GM23248 (cell line): ENCODE data around the gene CEP63. TPM values are rescaled to one million over a fixed set of nuclear protein-coding genes. Genes with fewer than 3 reads are reported as not detected.

Experiments used
- DNase-seq: peaks from one replicate; pipeline ENCODE4 v3.0.0-alpha.2; 2015
- H2AFZ ChIP-seq: fragments of 200-600 bp; sonication (generic); 2 replicates; pipeline ENCODE4 v1.6.1; 2016; ENCODE audit warnings: antibody characterized with exemption
- H3F3A ChIP-seq: fragments of 200-600 bp; sonication (generic); 2 replicates; pipeline ENCODE4 v1.6.1; 2016; ENCODE audit warnings: mild to moderate bottlenecking, antibody characterized with exemption, mixed run types; ENCODE audit not compliant: insufficient read depth
- H3K27ac ChIP-seq: fragments of 200-600 bp; sonication (generic); 2 replicates; pipeline ENCODE4 v1.5.1; 2016; ENCODE audit warnings: mild to moderate bottlenecking
- H3K27me3 ChIP-seq: fragments of 200-600 bp; sonication (generic); replicated peaks from 2 replicates; pipeline ENCODE4 v1.6.1; 2016; ENCODE audit warnings: mild to moderate bottlenecking; ENCODE audit not compliant: insufficient read depth
- H3K36me3 ChIP-seq: fragments of 200-600 bp; sonication (generic); 2 replicates; pipeline ENCODE4 v1.6.1; 2016; ENCODE audit warnings: low read depth, mild to moderate bottlenecking
- H3K4me1 ChIP-seq: fragments of 200-600 bp; sonication (generic); 2 replicates; pipeline ENCODE4 v1.6.1; 2016; ENCODE audit warnings: mild to moderate bottlenecking; ENCODE audit not compliant: insufficient read depth
- H3K4me2 ChIP-seq: fragments of 200-600 bp; sonication (generic); one replicate; pipeline ENCODE4 v1.6.1; 2016; ENCODE audit warnings: mild to moderate bottlenecking; ENCODE audit not compliant: unreplicated experiment
- H3K4me3 ChIP-seq: fragments of 200-600 bp; sonication (generic); 2 replicates; pipeline ENCODE4 v1.5.1; 2016; ENCODE audit warnings: mild to moderate bottlenecking
- H3K79me2 ChIP-seq: fragments of 200-600 bp; sonication (generic); 2 replicates; pipeline ENCODE4 v1.6.1; 2016; ENCODE audit warnings: mild to moderate bottlenecking; ENCODE audit not compliant: insufficient read depth
- H3K9ac ChIP-seq: fragments of 200-600 bp; sonication (generic); 2 replicates; pipeline ENCODE4 v1.6.1; 2016; ENCODE audit warnings: mild to moderate bottlenecking
- H3K9me2 ChIP-seq: fragments of 200-600 bp; sonication (generic); 2 replicates; pipeline ENCODE4 v1.6.1; 2016; ENCODE audit warnings: mixed run types, mild to moderate bottlenecking, moderate library complexity; ENCODE audit not compliant: insufficient read depth
- H3K9me3 ChIP-seq: fragments of 200-600 bp; sonication (generic); one replicate; pipeline ENCODE4 v1.6.1; 2017; ENCODE audit warnings: low read depth
- H4K20me1 ChIP-seq: fragments of 200-600 bp; sonication (generic); 2 replicates; pipeline ENCODE4 v1.6.0; 2016; ENCODE audit not compliant: insufficient read depth
- EZH2 ChIP-seq: fragments of 200-600 bp; sonication (generic); IDR thresholded peaks from 2 replicates; pipeline ENCODE4 v1.6.1; 2018; ENCODE audit warnings: antibody characterized with exemption, mild to moderate bottlenecking; ENCODE audit not compliant: insufficient read depth, poor library complexity, severe bottlenecking
- EZH2phosphoT487 ChIP-seq: fragments of 200-600 bp; sonication (generic); IDR thresholded peaks from 2 replicates; pipeline ENCODE4 v1.6.1; 2018; ENCODE audit warnings: antibody characterized with exemption, moderate library complexity, mild to moderate bottlenecking, low read depth; ENCODE audit not compliant: insufficient read depth
- WGBS, 2 experiments: methylation state at CpG; one replicate each; pipeline ENCODE4 v1.1.6; 2015 to 2017; ENCODE audit warnings: low lambda C conversion rate in 2 of 2, low coverage in 1 of 2; ENCODE audit errors: missing lambda C conversion rate in 2 of 2; 5-methylcytosine and 5-hydroxymethylcytosine counted together
- in situ Hi-C: fragments of 300-500 bp; cut with MboI; formaldehyde crosslinking; loops from 2 replicates; pipeline ENCODE4 v1.15.0; 2020
- polyA plus RNA-seq: library from polyadenylated mRNA; unstranded; fragments of >200 nt; fragmentation: Nextera tagmentation; extraction: Ambion mirVana; gene quantifications from 2 replicates; pipeline ENCODE4 v1.2.1, GENCODE V29; 2016
- total RNA-seq: library from RNA; depleted of rRNA; stranded (reverse); fragments of >200 nt; shearing (Covaris generic); gene quantifications from 2 replicates; pipeline ENCODE4 v1.2.3, GENCODE V29; 2014

The CEP63 gene
- total and polyA plus RNA-seq, 2 experiments from 2014 or later: 21.0 to 29.7 TPM

GRCh38 chr3:134600206-134600605, 114.3 kb downstream of the CEP63 start:
- no peaks in the 10 kb centered on the region for H3K9me2 ChIP-seq
- H3K36me3 ChIP-seq: no peaks in the 10 kb centered on the region
- H3K79me2 ChIP-seq: no peaks in the 10 kb centered on the region
- in situ Hi-C loops: loop anchor here (10.0 to 25.0 kb wide), 3 partner anchors 145 to 1287 kb away; no protein-coding TSS in a partner anchor
- H3K27ac ChIP-seq: no peak overlapping the region
- no peaks in the 10 kb centered on the region for H3K4me1 ChIP-seq
- no peaks in the 10 kb centered on the region for H3K9me3 ChIP-seq
- WGBS, 2 experiments: 15 to 17% methylated on average over 1 of the region's 1 CpG
- H3K9ac ChIP-seq: no peak overlapping the region
- TF ChIP-seq EZH2 (no peak), EZH2phosphoT487 (no peak)
- no peak overlapping the region for H2AFZ ChIP-seq
- H3K4me3 ChIP-seq: no peak overlapping the region
- no peaks in the 10 kb centered on the region for H3F3A ChIP-seq
- H3K4me2 ChIP-seq: no peak overlapping the region
- H3K27me3 ChIP-seq: no peaks in the 10 kb centered on the region
- DNase-seq: no peak
- no peaks in the 10 kb centered on the region for H4K20me1 ChIP-seq

- Histone ChIP-seq H3K9ac (no peak overlapping the region), H3K9me3 (no peaks in the 10 kb centered on the region), H3K9me2 (no peaks in the 10 kb centered on the region), H3K27me3 (no peaks in the 10 kb centered on the region), H3K4me3 (0 out of 2 replicates have a peak overlapping the region, but pooled peaks have one; percentile 30), H3K79me2 (no peaks in the 10 kb centered on the region), H3K36me3 (no peaks in the 10 kb centered on the region), H2AFZ (peak overlapping the region; percentile 62), H4K20me1 (no peaks in the 10 kb centered on the region), H3K4me1 (no peaks in the 10 kb centered on the region), H3K4me2 (peak overlapping the region; percentile 60), H3K27ac (no peak overlapping the region), H3F3A (no peaks in the 10 kb centered on the region)
- in situ Hi-C loops: loop anchor here (10.0 to 25.0 kb wide), 3 partner anchors 144 to 1286 kb away; no protein-coding TSS in a partner anchor
- TF ChIP-seq EZH2phosphoT487: no peak
- TF ChIP-seq EZH2: no peak
- WGBS, 2 experiments: 14% methylated on average over 31 of the region's 31 CpGs
- DNase-seq: peak; percentile 87
These were observed 115.0 kb downstream of the CEP63 start for GRCh38 chr3:134600685-134601463.

GRCh38 chr3:134601539-134602439, 115.9 kb downstream of the CEP63 start:
- in situ Hi-C loops: loop anchor here (10.0 to 25.0 kb wide), 3 partner anchors 143 to 1286 kb away; no protein-coding TSS in a partner anchor
- no peaks in the 10 kb centered on the region for H3K79me2 ChIP-seq

GRCh38 chr3:134602440-134602814, 116.6 kb downstream of the CEP63 start:
- in situ Hi-C loops: loop anchor here (10.0 to 25.0 kb wide), 3 partner anchors 142 to 1285 kb away; no protein-coding TSS in a partner anchor
- no peak overlapping the region for H3K9ac ChIP-seq
- no peaks in the 10 kb centered on the region for H3K9me3 ChIP-seq
- no peaks in the 10 kb centered on the region for H3K27me3 ChIP-seq
- H3K9me2 ChIP-seq: no peaks in the 10 kb centered on the region
- no peaks in the 10 kb centered on the region for H3K79me2 ChIP-seq
- no peaks in the 10 kb centered on the region for H3F3A ChIP-seq
- H2AFZ ChIP-seq: no peak overlapping the region
- TF ChIP-seq EZH2phosphoT487 (no peak), EZH2 (no peak)
- DNase-seq: no peak
- no peak overlapping the region for H3K27ac ChIP-seq
- no peaks in the 10 kb centered on the region for H3K4me1 ChIP-seq
- H3K4me2 ChIP-seq: no peak overlapping the region
- H3K4me3 ChIP-seq: no peak overlapping the region
- no peaks in the 10 kb centered on the region for H3K36me3 ChIP-seq
- H4K20me1 ChIP-seq: no peaks in the 10 kb centered on the region
- WGBS, 2 experiments: 51 to 82% methylated on average over 3 to 6 of the region's 6 CpGs

More at GRCh38 chr3:134601539-134602439, 115.9 kb downstream of the CEP63 start:
- Histone ChIP-seq H3K9me2 (no peaks in the 10 kb centered on the region), H2AFZ (no peak overlapping the region), H3K4me3 (no peak overlapping the region), H4K20me1 (no peaks in the 10 kb centered on the region), H3K27ac (no peak overlapping the region), H3F3A (no peaks in the 10 kb centered on the region), H3K9me3 (no peaks in the 10 kb centered on the region), H3K27me3 (no peaks in the 10 kb centered on the region), H3K9ac (no peak overlapping the region), H3K36me3 (no peaks in the 10 kb centered on the region), H3K4me2 (no peak overlapping the region), H3K4me1 (no peaks in the 10 kb centered on the region)
- TF ChIP-seq EZH2 (no peak), EZH2phosphoT487 (no peak)
- peak; percentile 57 for DNase-seq
- WGBS, 2 experiments: 59% methylated on average over 19 of the region's 19 CpGs
